Stomach (tissue), 4 donors: ENCODE results near the gene SHOC2.

Experiments used
- CTCF ChIP-seq, 7 experiments: fragments of 450-650 bp in 4 of 7; fragments of 200-600 bp in 3 of 7; sonication (generic) in 3 of 7; IDR thresholded peaks; one replicate each; pipeline ENCODE4 v1.5.1; 2016 to 2019; ENCODE audit warnings: antibody characterized with exemption in 7 of 7, control low read depth in 2 of 7, mild to moderate bottlenecking in 1 of 7
- POLR2A ChIP-seq, 4 donors: fragments of 450-650 bp; IDR thresholded peaks; one replicate each; pipeline ENCODE4 v1.6.1; 2016; ENCODE audit warnings: antibody characterized with exemption in 4 of 4, control low read depth in 2 of 4, mild to moderate bottlenecking in 1 of 4, moderate library complexity in 1 of 4

GRCh38 chr10:110932505-110933180, 13.2 kb downstream of the SHOC2 start:
- TF ChIP-seq CTCF (IDR thresholded peaks at IDR 0.05) (no peak), POLR2A (IDR thresholded peaks at IDR 0.05) (no peak)
